CD4-positive, alpha-beta T cell treated with Interleukin-21 for 1 hour (primary cell): ENCODE data around the gene PTGER3.
A peak's percentile ranks its signal among the peaks of the same experiment; 100 is the strongest.

Source experiments
- DNase-seq: peaks from one replicate; pipeline ENCODE4 v3.0.0-alpha.2; 2020

Gene PTGER3

GRCh38 chr1:71049951-71050598 lies 2.5 kb upstream of the PTGER3 start:
- DNase-seq = peak; percentile 58

GRCh38 chr1:71046891-71047634 lies 553 bp downstream of the PTGER3 start:
- no peak for DNase-seq

- no peak for DNase-seq
These were observed 2.1 kb downstream of the PTGER3 start for GRCh38 chr1:71045463-71046028.

GRCh38 chr1:71044833-71045232 lies 2.8 kb downstream of the PTGER3 start:
- no peak for DNase-seq

GRCh38 chr1:71043065-71043464 lies 4.6 kb downstream of the PTGER3 start:
- no peak for DNase-seq

GRCh38 chr1:71041806-71042205 lies 5.8 kb downstream of the PTGER3 start:
- DNase-seq = no peak

- DNase-seq = no peak
These were observed 7.9 kb downstream of the PTGER3 start for GRCh38 chr1:71039661-71040262.

GRCh38 chr1:71038942-71039341 lies 8.7 kb downstream of the PTGER3 start:
- DNase-seq = no peak

- no peak for DNase-seq
These were observed 9.6 kb downstream of the PTGER3 start for GRCh38 chr1:71037829-71038620.

GRCh38 chr1:71037066-71037465 lies 10.6 kb downstream of the PTGER3 start:
- no peak for DNase-seq

- DNase-seq = no peak
These were observed 14.5 kb downstream of the PTGER3 start for GRCh38 chr1:71033136-71033535.

GRCh38 chr1:71031426-71031825 lies 16.2 kb downstream of the PTGER3 start:
- DNase-seq = no peak

GRCh38 chr1:71030026-71030425 lies 17.6 kb downstream of the PTGER3 start:
- DNase-seq = no peak

- no peak for DNase-seq
These were observed 18.6 kb downstream of the PTGER3 start for GRCh38 chr1:71028981-71029380.

GRCh38 chr1:71027991-71028390 lies 19.6 kb downstream of the PTGER3 start:
- no peak for DNase-seq

- DNase-seq = no peak
These were observed 21.5 kb downstream of the PTGER3 start for GRCh38 chr1:71026093-71026492.

- no peak for DNase-seq
These were observed 24.1 kb downstream of the PTGER3 start for GRCh38 chr1:71023515-71023914.

- no peak for DNase-seq
These were observed 28.2 kb downstream of the PTGER3 start for GRCh38 chr1:71019233-71019969.

- DNase-seq = no peak
These were observed 28.8 kb downstream of the PTGER3 start for GRCh38 chr1:71018791-71019190.

- no peak for DNase-seq
These were observed 31.9 kb downstream of the PTGER3 start for GRCh38 chr1:71015745-71016144.

- no peak for DNase-seq
These were observed 33.4 kb downstream of the PTGER3 start for GRCh38 chr1:71014178-71014579.
